HCT116 (cell line): ENCODE data around the gene CMC1. TPM values are rescaled to one million over a fixed set of nuclear protein-coding genes. Genes with fewer than 3 reads are reported as not detected.

ENCODE experiments used
- ATAC-seq: fragments of 200-7000 bp; cut with Tn5 transposase; 2 replicates; pipeline ENCODE4 v1.9.1; 2020; ENCODE audit warnings: mild to moderate bottlenecking, moderate library complexity
- BruUV-seq: library from RNA; stranded (reverse); fragments of 400-500 nt; replicated peaks from 2 replicates; lab custom pipeline; 2021; lab: Mats Ljungman, UMichigan
- CTCF ChIA-PET: fragments of 300-600 bp; sonication (Branson Sonifier 250); formaldehyde crosslinking; loops from one replicate; lab custom pipeline; 2021; ENCODE audit warnings: antibody characterized with exemption; lab: Charles Lee
- POLR2A ChIA-PET: fragments of 300-600, 350-600 bp; sonication (Branson Sonifier 250); formaldehyde crosslinking; loops from one replicate; lab custom pipeline; 2021; ENCODE audit warnings: antibody characterized with exemption; lab: Charles Lee
- RAD21 ChIA-PET, 2 experiments: fragments of 300-600 bp; sonication (Branson Sonifier 250); formaldehyde crosslinking; loops; one replicate each; lab custom pipeline; 2023; ENCODE audit warnings: low total read pairs in 2 of 2; ENCODE audit not compliant: uncharacterized antibody in 2 of 2, unreplicated experiment in 2 of 2, low non-redundant PET in 1 of 2; lab: Charles Lee
- DNase-seq: peaks from one replicate; pipeline ENCODE4 v3.0.0-alpha.2; 2010; ENCODE audit warnings: low read depth, low spot score
- H2AFZ ChIP-seq: fragments of 200-600 bp; shearing (Covaris generic), sonication (generic); 2 replicates; pipeline ENCODE4 v1.6.1; 2017; ENCODE audit warnings: low read depth, mixed run types, mixed read lengths, antibody characterized with exemption, low read length; ENCODE audit not compliant: poor library complexity, severe bottlenecking
- H3K27ac ChIP-seq: 2 replicates; pipeline ENCODE4 v1.5.1; 2012; ENCODE audit warnings: low read depth, low read length
- H3K27me3 ChIP-seq: fragments of 200-600 bp; sonication (generic); 2 replicates; pipeline ENCODE4 v1.6.1; 2016; ENCODE audit warnings: mixed run types, low read length, mixed read lengths; ENCODE audit not compliant: insufficient read depth
- H3K36me3 ChIP-seq, 2 experiments: fragments of 200-500 bp in 1 of 2; fragments of 200-600 bp in 1 of 2; sonication (Bioruptor generic) in 1 of 2; sonication (generic) in 1 of 2; 2 replicates each; pipeline versions ENCODE4 v1.5.1 to v1.6.1; 2014 to 2016; ENCODE audit warnings: low read length in 2 of 2, inconsistent platforms in 1 of 2, mixed read lengths in 1 of 2, mixed run types in 1 of 2; ENCODE audit not compliant: insufficient read depth in 2 of 2, control insufficient read depth in 1 of 2
- H3K4me1 ChIP-seq, 2 experiments: fragments of 200-600 bp in 1 of 2; sonication (generic) in 1 of 2; 2 replicates each; pipeline versions ENCODE4 v1.5.1 to v1.6.1; 2012 to 2017; ENCODE audit warnings: low read length in 2 of 2, inconsistent platforms in 1 of 2, mild to moderate bottlenecking in 1 of 2, mixed read lengths in 1 of 2, mixed run types in 1 of 2, moderate library complexity in 1 of 2; ENCODE audit not compliant: insufficient read depth in 2 of 2, control insufficient read depth in 1 of 2
- H3K4me2 ChIP-seq: fragments of 200-600 bp; sonication (generic); 2 replicates; pipeline ENCODE4 v1.6.1; 2017; ENCODE audit warnings: mixed run types, low read length, mixed read lengths
- H3K4me3 ChIP-seq, 2 experiments: fragments of 200-600 bp in 1 of 2; sonication (generic) in 1 of 2; replicated peaks in 1 of 2; 2 replicates each; pipeline ENCODE4 v1.5.1; 2011 to 2016; ENCODE audit warnings: low read length in 2 of 2, control low read depth in 1 of 2, low read depth in 1 of 2, mild to moderate bottlenecking in 1 of 2, mixed read lengths in 1 of 2, mixed run types in 1 of 2
- H3K79me2 ChIP-seq: fragments of 200-600 bp; sonication (generic); 2 replicates; pipeline ENCODE4 v1.6.1; 2017; ENCODE audit warnings: mild to moderate bottlenecking, mixed run types, low read length, moderate library complexity, mixed read lengths; ENCODE audit not compliant: insufficient read depth
- H3K9ac ChIP-seq: fragments of 200-600 bp; sonication (generic); 2 replicates; pipeline ENCODE4 v1.6.1; 2016; ENCODE audit warnings: low read length, mixed read lengths
- H3K9me2 ChIP-seq: fragments of 200-600 bp; sonication (generic), shearing (Covaris generic); 2 replicates; pipeline ENCODE4 v1.6.1; 2017; ENCODE audit warnings: mixed run types, mild to moderate bottlenecking, moderate library complexity; ENCODE audit not compliant: insufficient read depth
- H3K9me3 ChIP-seq, 2 experiments: fragments of 200-500 bp in 1 of 2; fragments of 200-600 bp in 1 of 2; sonication (Bioruptor generic) in 1 of 2; sonication (generic) in 1 of 2; 2 replicates each; pipeline ENCODE4 v1.6.1; 2014 to 2017; ENCODE audit warnings: low read length in 2 of 2, mixed read lengths in 2 of 2, inconsistent platforms in 1 of 2, low read depth in 1 of 2, mild to moderate bottlenecking in 1 of 2, mixed run types in 1 of 2, moderate library complexity in 1 of 2; ENCODE audit not compliant: control insufficient read depth in 1 of 2, insufficient read depth in 1 of 2
- H4K20me1 ChIP-seq: fragments of 200-600 bp; sonication (generic), shearing (Covaris generic); 2 replicates; pipeline ENCODE4 v1.6.1; 2017; ENCODE audit warnings: mixed run types, mild to moderate bottlenecking, moderate library complexity; ENCODE audit not compliant: insufficient read depth
- CBX3 ChIP-seq: IDR thresholded peaks from 2 replicates; pipeline ENCODE4 v1.6.1; 2012; ENCODE audit warnings: low read depth
- ELF1 ChIP-seq: IDR thresholded peaks from 2 replicates; pipeline ENCODE4 v1.6.1; 2012; ENCODE audit warnings: low read depth, borderline replicate concordance
- EZH2phosphoT487 ChIP-seq: fragments of 200-600 bp; IDR thresholded peaks from 2 replicates; pipeline ENCODE4 v1.6.1; 2018; ENCODE audit warnings: antibody characterized with exemption, borderline replicate concordance
- JUND ChIP-seq: IDR thresholded peaks from 2 replicates; pipeline ENCODE4 v1.6.1; 2012
- MAX ChIP-seq: IDR thresholded peaks from 2 replicates; pipeline ENCODE4 v1.6.1; 2012
- POLR2AphosphoS5 ChIP-seq: IDR thresholded peaks from 2 replicates; pipeline ENCODE4 v1.6.1; 2011; ENCODE audit warnings: mild to moderate bottlenecking, low read depth, low read length, moderate library complexity
- RAD21 ChIP-seq: IDR thresholded peaks from 2 replicates; pipeline ENCODE4 v1.6.1; 2012; ENCODE audit warnings: low read depth, mild to moderate bottlenecking
- SIN3A ChIP-seq: IDR thresholded peaks from 2 replicates; pipeline ENCODE4 v1.6.1; 2012; ENCODE audit warnings: low read depth
- SP1 ChIP-seq: IDR thresholded peaks from 2 replicates; pipeline ENCODE4 v1.6.1; 2012; ENCODE audit warnings: low read depth
- SRF ChIP-seq: IDR thresholded peaks from 2 replicates; pipeline ENCODE4 v1.6.1; 2012; ENCODE audit warnings: low read depth
- TCF7L2 ChIP-seq: IDR thresholded peaks from 2 replicates; pipeline ENCODE4 v1.7.0; 2011; ENCODE audit warnings: borderline replicate concordance, inconsistent platforms; ENCODE audit not compliant: insufficient read depth, insufficient read length; ENCODE audit errors: extremely low read depth
- YY1 ChIP-seq: IDR thresholded peaks from 2 replicates; pipeline ENCODE4 v1.6.1; 2011; ENCODE audit warnings: low read length, low read depth, moderate library complexity, mild to moderate bottlenecking; ENCODE audit not compliant: insufficient replicate concordance; ENCODE audit errors: extremely low read depth
- ZBTB33 ChIP-seq: IDR thresholded peaks from 2 replicates; pipeline ENCODE4 v1.6.1; 2011; ENCODE audit warnings: mild to moderate bottlenecking, low read length, moderate library complexity; ENCODE audit not compliant: insufficient replicate concordance; ENCODE audit errors: extremely low read depth
- ZFX ChIP-seq: fragments of 450-650 bp; IDR thresholded peaks from 2 replicates; pipeline ENCODE4 v1.6.1; 2017
- intact Hi-C: fragments of 100-400 bp; cut with micrococcal nuclease; formaldehyde crosslinking; loops from 2 replicates; pipeline ENCODE4 v1.10.0; 2022
- total RNA-seq: library from RNA; stranded (reverse); gene quantifications from one replicate; pipeline ENCODE4 v1.2.1, GENCODE V29; 2021; ENCODE audit not compliant: unreplicated experiment
- TF ChIP-seq, protein P1 (sequence below), 3 experiments: fragments of 200-600 bp in 1 of 3; sonication (generic) in 1 of 3; IDR thresholded peaks in 2 of 3; conservative IDR thresholded peaks in 1 of 3; 2 replicates each; pipeline ENCODE4 v1.5.1; 2012 to 2017; ENCODE audit warnings: low read depth in 2 of 3, low read length in 2 of 3, antibody characterized with exemption in 1 of 3, borderline replicate concordance in 1 of 3, control low read depth in 1 of 3, mild to moderate bottlenecking in 1 of 3, mixed read lengths in 1 of 3, mixed run types in 1 of 3, moderate library complexity in 1 of 3; ENCODE audit not compliant: insufficient read depth in 1 of 3

Gene CMC1
- total RNA-seq, 1 experiment from 2014 or later, result 29.0 TPM

DNA sequence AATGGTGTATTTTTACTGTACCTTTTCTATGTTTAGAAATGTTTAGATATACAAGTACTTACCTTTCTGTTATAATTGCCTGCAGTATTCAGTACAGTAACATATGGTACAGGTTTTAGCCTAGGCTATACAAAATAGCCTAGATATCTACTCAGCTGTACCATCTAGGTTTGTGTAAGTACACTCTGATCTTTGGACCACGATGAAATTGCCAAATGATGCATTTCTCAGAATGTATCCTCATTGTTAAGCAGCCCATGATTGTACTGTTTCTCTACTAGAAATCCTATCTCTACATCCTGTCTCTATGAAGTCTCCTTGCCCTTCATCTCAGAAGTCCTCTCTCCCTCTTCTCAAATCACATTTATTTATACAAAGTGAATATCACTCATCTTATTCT is 74.3 kb downstream of the CMC1 start:
- CTCF ChIA-PET, result no interaction called here
- H3K79me2 ChIP-seq, result no peaks in the 10 kb centered on the region
- POLR2A ChIA-PET, result no interaction called here
- H3K4me3 ChIP-seq, result no peak overlapping the region
- intact Hi-C loops, result no loop called here
- no peaks in the 10 kb centered on the region; the same call in 1 of the 2 replicates for H4K20me1 ChIP-seq
- RAD21 ChIA-PET, result no interaction called here
- no peak for DNase-seq
- no TSS peak for BruUV-seq
- H3K9ac ChIP-seq, result no peak overlapping the region
- no peak overlapping the region for H2AFZ ChIP-seq
- H3K9me2 ChIP-seq, result no peaks in the 10 kb centered on the region
- no peak overlapping the region for H3K27ac ChIP-seq
- TF ChIP-seq SRF (no peak), SP1 (no peak)
- no peaks in the 10 kb centered on the region; a peak in 1 of 4 replicates for H3K36me3 ChIP-seq
- no peaks in the 10 kb centered on the region for H3K9me3 ChIP-seq
- H3K4me1 ChIP-seq, result no peaks in the 10 kb centered on the region
- no peak overlapping the region for H3K4me2 ChIP-seq
- H3K27me3 ChIP-seq, result no peaks in the 10 kb centered on the region
- ATAC-seq, result no peak

DNA sequence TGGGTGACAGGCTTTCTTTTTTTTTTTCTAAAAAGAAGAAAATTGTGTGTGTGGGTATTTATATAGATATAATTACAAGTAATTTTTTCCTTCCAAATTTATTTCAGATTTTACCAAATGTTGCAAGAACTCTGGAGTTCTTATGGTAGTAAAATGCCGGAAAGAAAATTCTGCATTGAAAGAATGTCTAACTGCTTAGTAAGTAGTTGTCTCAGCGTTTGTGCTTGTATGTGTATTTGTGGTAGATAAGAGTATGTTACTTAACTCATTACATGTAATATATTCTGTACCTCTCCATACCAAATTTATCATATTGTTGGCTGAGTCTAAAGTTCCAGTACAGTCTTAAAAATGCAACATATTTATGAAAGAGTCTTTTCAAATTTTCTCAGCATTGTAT is 74.8 kb downstream of the CMC1 start:
- TF ChIP-seq POLR2AphosphoS5 (no peak), SP1 (no peak), TCF7L2 (no peak), SIN3A (no peak), RAD21 (no peak), CBX3 (no peak), EZH2phosphoT487 (no peak), JUND (no peak), ELF1 (no peak), ZBTB33 (no peak), MAX (no peak), YY1 (no peak), ZFX (no peak)
- TF ChIP-seq, protein P1, sequence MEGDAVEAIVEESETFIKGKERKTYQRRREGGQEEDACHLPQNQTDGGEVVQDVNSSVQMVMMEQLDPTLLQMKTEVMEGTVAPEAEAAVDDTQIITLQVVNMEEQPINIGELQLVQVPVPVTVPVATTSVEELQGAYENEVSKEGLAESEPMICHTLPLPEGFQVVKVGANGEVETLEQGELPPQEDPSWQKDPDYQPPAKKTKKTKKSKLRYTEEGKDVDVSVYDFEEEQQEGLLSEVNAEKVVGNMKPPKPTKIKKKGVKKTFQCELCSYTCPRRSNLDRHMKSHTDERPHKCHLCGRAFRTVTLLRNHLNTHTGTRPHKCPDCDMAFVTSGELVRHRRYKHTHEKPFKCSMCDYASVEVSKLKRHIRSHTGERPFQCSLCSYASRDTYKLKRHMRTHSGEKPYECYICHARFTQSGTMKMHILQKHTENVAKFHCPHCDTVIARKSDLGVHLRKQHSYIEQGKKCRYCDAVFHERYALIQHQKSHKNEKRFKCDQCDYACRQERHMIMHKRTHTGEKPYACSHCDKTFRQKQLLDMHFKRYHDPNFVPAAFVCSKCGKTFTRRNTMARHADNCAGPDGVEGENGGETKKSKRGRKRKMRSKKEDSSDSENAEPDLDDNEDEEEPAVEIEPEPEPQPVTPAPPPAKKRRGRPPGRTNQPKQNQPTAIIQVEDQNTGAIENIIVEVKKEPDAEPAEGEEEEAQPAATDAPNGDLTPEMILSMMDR (IDR thresholded peaks at IDR 0.05 in 2 of 3, conservative IDR thresholded peaks at IDR 0.05 in 1 of 3; ENCODE audit: borderline replicate concordance in 1 of 3, insufficient read depth in 1 of 3, low read depth in 2 of 3, low read length in 2 of 3), result no peak
- intact Hi-C loops, result no loop called here
- Histone ChIP-seq H3K9me2 (no peaks in the 10 kb centered on the region), H4K20me1 (no peaks in the 10 kb centered on the region; the same call in 1 of the 2 replicates), H3K4me3 (no peak overlapping the region), H3K4me1 (no peaks in the 10 kb centered on the region), H3K27me3 (no peaks in the 10 kb centered on the region), H3K9me3 (no peaks in the 10 kb centered on the region), H3K79me2 (no peaks in the 10 kb centered on the region), H3K4me2 (no peak overlapping the region), H3K27ac (no peak overlapping the region), H3K9ac (no peak overlapping the region), H3K36me3 (no peaks in the 10 kb centered on the region; a peak in 1 of 4 replicates), H2AFZ (no peak overlapping the region)
- CTCF ChIA-PET, result no interaction called here
- ATAC-seq (no peak), DNase-seq (no peak)
- POLR2A ChIA-PET, result no interaction called here
- BruUV-seq, result no TSS peak
- RAD21 ChIA-PET, result no interaction called here
